DMS153 (cell line): ENCODE data around the gene KRTAP12-1.

ENCODE experiments used
- DNase-seq: peaks from one replicate; lab custom pipeline; 2025; lab: John Stamatoyannopoulos, UW

KRTAP12-1 gene

DNA sequence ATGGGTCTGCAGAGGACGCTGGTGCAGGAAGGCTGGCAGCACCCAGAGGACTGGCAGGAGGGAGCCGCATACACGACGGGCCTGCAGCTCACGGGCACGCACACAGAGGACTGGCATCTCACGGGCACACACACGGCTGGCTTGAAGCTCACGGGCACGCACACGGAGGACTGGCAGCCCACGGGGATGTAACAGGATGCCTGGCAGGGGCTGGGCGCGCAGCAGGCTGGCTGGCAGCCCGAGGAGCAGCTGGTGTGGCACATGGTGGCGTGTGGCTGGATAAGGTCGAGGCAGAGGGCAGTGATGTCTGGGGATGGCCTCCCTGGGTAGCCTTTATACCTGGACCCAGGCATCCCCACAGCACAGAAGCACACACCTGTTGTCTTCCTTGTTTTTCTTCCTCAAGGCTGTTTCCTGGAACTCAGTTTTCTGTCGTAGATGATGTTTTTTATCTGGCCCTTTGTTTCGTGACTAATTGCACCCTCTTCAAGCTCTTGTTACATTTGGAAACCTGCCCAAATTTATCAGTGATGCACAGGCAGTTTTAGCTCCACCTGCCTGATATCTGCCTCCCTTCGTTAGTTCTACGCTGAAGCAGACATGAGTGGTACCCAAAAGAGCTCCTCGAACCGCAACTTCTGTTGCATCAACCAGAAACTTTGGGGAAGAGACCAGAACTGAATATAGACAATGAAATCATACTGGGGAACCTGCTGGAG, at the start of gene KRTAP12-1:
TSS of gene KRTAP12-1 (minus strand) at position 303 of the 719 bp plus-strand sequence. CDS start at position 263, 40 bp downstream.
- DNase-seq = peak; percentile 85

- no peak for DNase-seq
Measured at GRCh38 chr21:44730951-44731579, 49.1 kb upstream of the KRTAP12-1 start.

DNA sequence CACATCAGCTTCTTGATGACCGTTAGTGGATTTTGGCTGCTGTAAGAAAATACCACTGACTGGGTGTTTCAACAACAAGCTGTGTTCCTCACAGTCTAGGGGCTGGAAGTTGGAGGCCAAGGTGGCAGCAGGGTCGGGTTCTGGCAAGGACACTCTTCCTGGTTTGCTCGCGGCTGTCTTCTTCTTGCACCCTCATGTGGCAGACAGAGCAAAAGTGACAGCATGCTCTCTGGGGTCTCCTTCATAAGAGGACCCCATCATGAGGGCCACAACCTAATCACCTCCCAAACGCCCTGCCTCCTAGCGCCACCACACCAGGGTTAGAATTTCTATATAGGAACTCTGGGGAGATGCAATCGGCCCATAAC, 48.0 kb upstream of the KRTAP12-1 start:
- no peak for DNase-seq

- no peak for DNase-seq
Measured at GRCh38 chr21:44729336-44730027, 47.5 kb upstream of the KRTAP12-1 start.

GRCh38 chr21:44728716-44729115, 46.8 kb upstream of the KRTAP12-1 start:
- DNase-seq = no peak

DNA sequence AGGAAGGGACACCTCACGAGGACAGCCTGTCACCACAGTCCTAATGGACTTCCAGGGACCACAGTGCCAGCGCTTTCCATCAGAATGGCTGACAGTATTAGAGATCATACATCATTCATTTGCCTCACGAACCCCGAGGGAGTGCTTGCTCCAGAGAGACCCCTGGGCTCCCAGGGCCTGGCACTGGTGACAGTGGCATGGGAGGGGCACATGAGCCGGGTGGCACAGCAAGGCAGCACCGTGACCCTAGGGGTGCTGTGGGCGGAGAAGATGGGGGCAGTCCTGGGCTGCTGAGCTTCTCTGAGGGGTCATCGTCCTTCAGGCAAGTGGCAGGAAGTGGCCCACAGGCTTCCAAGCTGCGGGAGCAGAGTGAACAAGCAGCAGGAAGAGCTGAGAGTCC, 45.8 kb upstream of the KRTAP12-1 start:
- DNase-seq = no peak

DNA sequence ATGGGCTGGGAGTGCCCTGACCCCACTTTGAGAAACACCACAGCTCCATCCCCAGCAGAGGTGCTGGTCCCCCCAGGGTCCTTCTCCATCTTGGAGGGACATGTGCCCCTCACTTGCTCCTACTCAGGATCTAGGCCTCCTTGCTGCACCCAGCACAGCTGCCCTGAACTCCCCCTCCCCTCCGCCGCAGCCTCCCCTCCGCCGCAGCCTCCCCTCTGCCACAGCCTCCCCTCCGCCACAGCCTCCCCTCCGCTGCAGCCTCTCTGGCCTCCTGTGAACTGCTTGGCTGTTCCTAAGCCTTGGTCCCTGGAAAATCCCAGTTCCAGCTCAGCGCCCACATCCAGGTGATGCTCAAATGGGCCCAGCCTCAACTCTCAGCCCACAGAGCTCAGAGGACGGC, 45.4 kb upstream of the KRTAP12-1 start:
- DNase-seq = no peak

- no peak for DNase-seq
Measured at GRCh38 chr21:44726826-44727225, 44.9 kb upstream of the KRTAP12-1 start.

- no peak for DNase-seq
Measured at GRCh38 chr21:44724926-44725325, 43.0 kb upstream of the KRTAP12-1 start.

- DNase-seq = no peak
Measured at GRCh38 chr21:44724196-44724595, 42.2 kb upstream of the KRTAP12-1 start.

- peak; percentile 36 for DNase-seq
Measured at GRCh38 chr21:44723177-44724131, 41.5 kb upstream of the KRTAP12-1 start.

DNA sequence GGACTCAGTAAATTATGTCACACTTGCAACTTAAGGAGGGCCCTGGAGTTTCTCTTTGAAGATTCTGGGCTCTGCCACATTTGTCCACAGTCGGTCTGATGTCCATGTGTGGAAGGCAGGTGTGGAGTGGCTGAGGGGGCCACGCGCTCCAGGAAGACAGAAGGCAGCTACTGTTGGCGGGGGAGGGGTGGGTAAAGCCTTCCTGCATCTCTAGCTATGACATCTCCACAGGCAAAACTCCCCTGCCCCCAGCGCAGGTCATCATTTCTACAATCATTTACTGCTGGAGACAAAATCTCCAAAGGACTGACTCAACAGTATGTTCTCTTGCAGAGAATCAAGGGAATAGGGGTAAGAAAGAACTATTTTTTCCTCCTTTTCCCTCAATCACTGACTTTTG, 40.8 kb upstream of the KRTAP12-1 start:
- peak; percentile 40 for DNase-seq

DNA sequence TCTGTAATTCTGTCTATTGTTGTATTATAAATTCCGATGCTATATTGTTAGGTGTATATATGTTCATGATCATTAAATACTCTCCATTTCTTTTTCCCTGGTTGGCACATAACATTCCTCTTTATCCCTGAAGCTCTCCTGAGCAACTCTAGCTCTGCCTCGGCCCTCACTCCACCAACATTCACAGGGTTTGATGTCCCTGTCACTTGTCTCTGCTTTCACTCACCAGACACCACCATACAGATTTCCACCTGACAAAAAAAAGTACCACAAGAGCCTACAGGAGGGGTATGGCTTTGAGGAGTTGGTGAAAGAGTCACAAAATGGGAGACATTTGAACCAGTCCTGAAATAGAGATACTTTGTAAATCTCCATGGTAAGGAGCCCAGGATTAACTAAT, 38.2 kb upstream of the KRTAP12-1 start:
- no peak for DNase-seq

DNA sequence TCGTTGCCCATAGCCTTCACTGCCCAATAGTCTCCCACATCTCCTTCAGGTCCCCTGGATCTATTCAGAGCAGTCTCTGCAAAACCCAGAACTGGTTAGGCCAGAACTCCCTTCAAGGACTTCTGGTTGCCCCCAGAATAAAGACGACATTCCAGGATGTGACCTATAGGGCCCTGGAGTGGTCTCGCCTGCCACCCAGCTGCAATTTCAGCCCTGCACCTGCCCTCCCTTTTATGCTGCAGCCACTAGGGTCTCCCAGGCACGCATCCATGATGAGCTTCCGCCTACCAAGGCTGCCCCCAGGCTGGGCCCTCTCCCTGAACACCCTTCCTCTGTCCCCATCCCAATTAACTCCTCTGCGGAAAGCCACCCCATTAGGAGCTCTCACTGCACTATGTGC, 36.6 kb upstream of the KRTAP12-1 start:
- DNase-seq = no peak

GRCh38 chr21:44718093-44718492, 36.1 kb upstream of the KRTAP12-1 start:
- no peak for DNase-seq

GRCh38 chr21:44716984-44717383, 35.0 kb upstream of the KRTAP12-1 start:
- DNase-seq = no peak

DNA sequence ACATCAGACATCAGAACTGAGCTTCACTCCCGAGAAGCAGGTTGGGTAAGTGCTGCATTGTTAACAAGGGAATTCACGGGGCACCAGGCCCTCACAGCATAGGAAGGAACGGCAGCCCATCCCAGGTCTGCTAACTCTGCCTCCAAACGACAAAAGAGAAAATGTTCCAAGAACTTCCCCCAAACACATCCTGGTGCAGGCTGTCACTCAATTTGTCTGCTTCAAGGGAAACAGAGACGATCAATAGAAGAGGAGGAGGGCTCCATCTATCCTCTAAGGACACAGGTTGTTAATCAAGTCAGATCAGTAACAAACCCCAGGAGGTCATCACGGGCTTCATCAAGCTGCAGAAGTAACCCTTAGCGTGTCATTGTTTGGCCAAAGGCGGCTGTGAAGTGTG, 32.9 kb upstream of the KRTAP12-1 start:
- no peak for DNase-seq

DNA sequence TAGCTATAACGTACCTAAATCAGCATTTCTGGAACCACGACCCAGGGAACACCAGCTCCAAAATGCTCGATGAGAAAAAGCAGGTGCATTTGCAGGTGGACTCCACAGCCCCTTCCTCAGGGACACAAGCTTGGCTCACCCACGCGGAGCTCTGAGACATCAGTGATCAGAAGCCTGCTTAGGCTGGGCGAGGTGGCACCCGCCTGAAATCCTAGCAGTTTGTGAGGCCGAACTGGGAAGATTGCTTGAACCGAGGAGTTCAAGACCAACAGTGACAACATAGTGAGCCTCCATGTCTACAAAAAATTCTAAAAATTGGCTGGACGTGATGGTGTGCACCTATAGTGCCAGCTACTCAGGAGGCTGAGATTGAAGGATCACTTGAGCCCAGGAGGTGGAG, 31.9 kb upstream of the KRTAP12-1 start:
- no peak for DNase-seq

GRCh38 chr21:44713130-44713529, 31.2 kb upstream of the KRTAP12-1 start:
- no peak for DNase-seq

DNA sequence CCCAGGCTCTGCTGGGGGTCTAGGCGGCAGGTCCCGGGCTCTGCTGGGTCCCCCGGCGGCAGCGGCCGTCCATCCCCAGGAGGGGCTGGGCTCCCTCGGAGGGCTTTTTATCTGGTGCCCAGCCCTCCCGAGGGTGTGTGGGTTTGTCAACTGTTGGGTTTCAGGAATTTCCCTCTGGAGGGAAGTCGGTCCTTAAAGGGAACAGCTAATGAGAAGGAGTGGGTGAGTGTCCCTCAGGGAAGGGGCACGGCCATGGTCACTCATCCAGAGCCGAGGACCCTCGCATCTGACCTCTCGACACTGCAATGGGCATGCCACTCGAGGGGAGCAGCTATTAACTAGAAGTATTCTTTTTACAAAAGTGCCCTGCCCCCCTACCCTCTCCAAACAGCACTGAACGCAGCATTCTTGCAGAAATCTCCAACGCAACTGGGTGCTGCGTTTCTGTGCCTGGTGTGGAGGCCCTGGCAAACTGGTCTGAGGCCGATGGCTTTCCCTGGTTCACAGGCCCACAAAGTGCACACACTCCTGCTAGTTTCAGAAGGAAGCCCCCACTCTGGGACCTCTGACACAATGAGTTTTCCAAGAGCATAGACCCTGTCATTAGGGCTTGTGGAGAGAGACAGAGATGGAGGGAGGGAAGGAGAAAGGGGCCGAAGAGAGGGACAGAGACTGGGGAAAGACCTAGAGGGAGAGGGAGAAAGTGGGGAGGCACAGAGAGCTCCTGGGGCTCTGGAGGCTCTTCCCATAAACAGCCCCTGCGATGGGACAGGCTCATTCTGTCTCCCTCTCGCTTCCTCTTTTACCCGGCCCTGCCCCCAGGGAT, 30.5 kb upstream of the KRTAP12-1 start:
- DNase-seq = no peak
